ENCODE data around the gene ATXN10.
A peak's percentile ranks its signal among the peaks of the same experiment; 100 is the strongest.

The ATXN10 gene

DNA sequence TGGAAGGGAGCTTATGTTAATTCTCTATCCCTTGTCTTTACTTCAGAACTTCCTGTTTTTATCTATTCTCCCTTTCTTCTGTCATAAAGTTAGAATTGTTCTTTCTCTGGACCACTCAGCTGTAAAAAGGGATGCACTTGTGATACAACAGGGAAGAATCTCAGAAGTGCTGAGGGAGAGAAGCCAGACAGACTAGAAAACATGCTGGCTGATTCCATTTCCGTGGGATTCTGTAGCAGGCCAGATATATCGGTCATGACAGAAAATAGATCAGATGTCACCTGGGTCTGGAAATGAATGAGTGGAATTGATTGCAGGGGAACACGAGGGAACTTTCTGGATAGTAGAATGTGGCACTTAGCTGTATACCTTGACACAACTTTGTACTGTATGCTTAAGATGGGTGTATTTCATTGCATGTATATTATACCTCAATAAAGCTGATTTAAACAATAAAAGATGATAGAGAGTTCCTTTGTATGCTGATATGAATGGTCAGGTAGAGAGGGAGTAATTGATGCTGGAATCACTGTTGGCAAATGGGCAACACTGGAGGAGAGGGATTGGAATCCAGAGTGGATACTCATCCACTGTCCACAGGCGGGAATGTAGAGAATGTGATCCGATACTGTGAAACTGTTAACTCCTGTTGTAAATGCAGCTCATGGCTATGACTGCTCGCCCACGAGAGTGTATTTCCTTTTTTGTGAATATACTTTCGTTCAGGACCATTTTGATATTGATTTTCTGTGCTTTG is 59.6 kb downstream of the ATXN10 start:
- H3K4me3 ChIP-seq (ENCODE audit: low read depth, low read length), result no peak overlapping the region

DNA sequence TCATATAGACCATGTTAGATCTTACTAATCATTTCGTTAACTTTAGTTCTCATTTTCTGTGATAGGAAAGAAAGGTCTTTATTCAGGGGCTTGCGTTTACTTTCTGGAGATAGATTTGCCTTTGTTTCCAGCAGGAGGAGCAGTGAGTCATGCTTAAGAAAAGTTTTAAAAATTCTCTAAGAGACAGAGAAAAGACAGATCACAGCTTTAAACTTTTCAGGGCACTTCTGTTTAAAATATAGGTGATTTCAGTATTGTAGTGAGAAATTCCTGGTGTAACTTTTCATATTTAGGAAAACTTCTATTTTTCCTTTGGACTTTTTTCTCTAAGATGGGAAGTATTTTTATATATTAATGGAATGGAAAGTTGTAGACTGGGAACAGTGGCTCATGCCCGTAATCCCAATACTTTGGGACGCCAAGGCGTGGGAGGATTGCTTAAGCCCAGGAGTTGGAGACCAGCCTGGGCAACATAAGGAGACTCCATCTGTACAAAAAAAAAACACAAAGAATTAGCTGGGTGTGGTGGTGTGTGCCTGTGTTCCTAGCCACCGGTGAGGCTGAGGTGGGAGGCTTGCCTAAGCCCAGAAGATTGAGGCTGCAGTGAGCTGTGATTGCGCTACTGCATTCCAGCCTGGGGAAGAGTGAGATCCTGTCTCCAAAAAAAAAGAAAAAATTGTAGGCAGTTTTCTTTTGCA is 60.3 kb downstream of the ATXN10 start:
- Histone ChIP-seq H3K4ac (ENCODE audit: low read depth, low read length) (no peak overlapping the region), H3K9ac (ENCODE audit: low read length) (no peak overlapping the region), H2AK5ac (ENCODE audit: low read length) (no peak overlapping the region), H2BK5ac (ENCODE audit: low read depth, low read length, poor library complexity) (peak overlapping the region; percentile 64), H4K91ac (ENCODE audit: low read depth, low read length) (no peak overlapping the region), H2AFZ (ENCODE audit: insufficient read depth, low read length, poor library complexity) (no peak overlapping the region), H2BK12ac (ENCODE audit: low read length) (peak overlapping the region; percentile 53), H3K36me3 (ENCODE audit: control insufficient read depth in 1 of 2, insufficient read depth in 2 of 2, low read length in 2 of 2) (peaks cover 7 to 11% of the 10 kb centered on the region in 2 experiments), H3K27me3 (ENCODE audit: insufficient read depth, low read length) (no peaks in the 10 kb centered on the region), H3K4me3 (ENCODE audit: low read depth, low read length) (no peak overlapping the region), H3K4me2 (ENCODE audit: low read length) (peak overlapping the region; percentile 39), H2BK120ac (ENCODE audit: insufficient read depth, low read length, poor library complexity) (no peak overlapping the region), H3K14ac (ENCODE audit: low read length) (no peak overlapping the region), H3K79me1 (ENCODE audit: low read length) (no peaks in the 10 kb centered on the region), H4K8ac (ENCODE audit: low read depth, low read length) (no peak overlapping the region), H3K4me1 (ENCODE audit: control insufficient read depth in 1 of 2, insufficient read depth in 2 of 2, low read length in 2 of 2) (peaks cover 3% of the 10 kb centered on the region in 2 experiments), H3K23ac (ENCODE audit: low read length) (no peak overlapping the region), H3K9me3 (ENCODE audit: insufficient read depth, low read depth, low read length) (no peaks in the 10 kb centered on the region), H4K12ac (ENCODE audit: low read depth, low read length) (no peak overlapping the region), H3K18ac (ENCODE audit: low read length) (no peak overlapping the region), H3K27ac (ENCODE audit: low read depth, low read length) (no peak overlapping the region), H3K79me2 (ENCODE audit: control insufficient read depth, insufficient read depth, low read length, poor library complexity) (peaks cover 2% of the 10 kb centered on the region)
- WGBS (ENCODE audit: extremely low coverage, insufficient coverage, insufficient read length), result no CpG with 5 or more reads among the region's 7 CpGs
- DNase-seq, result peak in 1 of 2 donors; percentile 31

More for the DNA sequence above, 59.6 kb downstream of the ATXN10 start:
- H3K4me1 ChIP-seq (ENCODE audit: control insufficient read depth in 1 of 2, insufficient read depth in 2 of 2, low read length in 2 of 2), result peaks cover 3% of the 10 kb centered on the region in 2 experiments
- no peak overlapping the region for H2BK12ac ChIP-seq (ENCODE audit: low read length)
- H3K14ac ChIP-seq (ENCODE audit: low read length), result no peak overlapping the region
- H3K27ac ChIP-seq (ENCODE audit: low read depth, low read length), result peak overlapping the region; percentile 48
- no peaks in the 10 kb centered on the region for H3K79me1 ChIP-seq (ENCODE audit: low read length)
- H2AFZ ChIP-seq (ENCODE audit: insufficient read depth, low read length, poor library complexity), result no peak overlapping the region
- peaks cover 4% of the 10 kb centered on the region for H3K79me2 ChIP-seq (ENCODE audit: control insufficient read depth, insufficient read depth, low read length, poor library complexity)
- H3K9ac ChIP-seq (ENCODE audit: low read length), result no peak overlapping the region
- H3K27me3 ChIP-seq (ENCODE audit: insufficient read depth, low read length), result no peaks in the 10 kb centered on the region
- H2AK5ac ChIP-seq (ENCODE audit: low read length), result no peak overlapping the region
- peak; percentile 32 to 53 for DNase-seq
- no peak overlapping the region for H2BK120ac ChIP-seq (ENCODE audit: insufficient read depth, low read length, poor library complexity)
- WGBS (ENCODE audit: extremely low coverage, insufficient coverage, insufficient read length), result no CpG with 5 or more reads among the region's 8 CpGs
- H3K36me3 ChIP-seq (ENCODE audit: control insufficient read depth in 1 of 2, insufficient read depth in 2 of 2, low read length in 2 of 2), result peaks cover 7 to 11% of the 10 kb centered on the region in 2 experiments
- H2BK5ac ChIP-seq (ENCODE audit: low read depth, low read length, poor library complexity), result no peak overlapping the region
- H4K12ac ChIP-seq (ENCODE audit: low read depth, low read length), result no peak overlapping the region
- no peaks in the 10 kb centered on the region for H3K9me3 ChIP-seq (ENCODE audit: insufficient read depth, low read depth, low read length)
- no peak overlapping the region for H3K4ac ChIP-seq (ENCODE audit: low read depth, low read length)
- H3K18ac ChIP-seq (ENCODE audit: low read length), result no peak overlapping the region
- no peak overlapping the region for H4K91ac ChIP-seq (ENCODE audit: low read depth, low read length)
- H3K23ac ChIP-seq (ENCODE audit: low read length), result no peak overlapping the region
- no peak overlapping the region for H4K8ac ChIP-seq (ENCODE audit: low read depth, low read length)
- peak overlapping the region; percentile 47 for H3K4me2 ChIP-seq (ENCODE audit: low read length)

DNA sequence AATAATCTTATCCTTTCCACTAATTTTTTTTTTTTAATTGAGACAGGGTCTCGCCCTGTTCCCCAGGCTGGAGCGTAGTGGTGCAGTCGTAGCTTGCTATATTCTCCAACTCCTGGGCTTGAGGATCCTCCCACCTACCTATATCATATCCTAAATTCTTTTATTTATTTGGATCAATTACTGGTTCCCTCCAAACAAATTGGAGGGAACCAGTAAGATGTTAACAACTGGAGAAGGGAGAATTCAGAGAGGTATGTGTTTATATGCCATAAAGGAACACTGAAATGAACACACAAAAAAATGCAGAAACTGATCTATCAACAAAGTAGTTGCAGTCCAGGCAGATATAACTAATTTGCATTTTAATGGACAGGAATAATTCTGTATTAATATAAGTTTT is 63.6 kb downstream of the ATXN10 start:
- Histone ChIP-seq H4K12ac (ENCODE audit: low read depth, low read length) (no peak overlapping the region), H2BK120ac (ENCODE audit: insufficient read depth, low read length, poor library complexity) (no peak overlapping the region), H3K79me2 (ENCODE audit: control insufficient read depth, insufficient read depth, low read length, poor library complexity) (peaks cover 2% of the 10 kb centered on the region), H2BK12ac (ENCODE audit: low read length) (no peak overlapping the region), H3K4ac (ENCODE audit: low read depth, low read length) (no peak overlapping the region), H2AK5ac (ENCODE audit: low read length) (no peak overlapping the region), H3K9me3 (ENCODE audit: insufficient read depth, low read depth, low read length) (no peaks in the 10 kb centered on the region), H4K91ac (ENCODE audit: low read depth, low read length) (no peak overlapping the region), H3K14ac (ENCODE audit: low read length) (no peak overlapping the region), H3K27ac (ENCODE audit: low read depth, low read length) (no peak overlapping the region), H3K79me1 (ENCODE audit: low read length) (no peaks in the 10 kb centered on the region), H3K23ac (ENCODE audit: low read length) (no peak overlapping the region), H4K8ac (ENCODE audit: low read depth, low read length) (no peak overlapping the region), H3K4me1 (ENCODE audit: control insufficient read depth in 1 of 2, insufficient read depth in 2 of 2, low read length in 2 of 2) (peaks cover 3% of the 10 kb centered on the region in 2 experiments), H3K4me2 (ENCODE audit: low read length) (no peak overlapping the region), H2AFZ (ENCODE audit: insufficient read depth, low read length, poor library complexity) (no peak overlapping the region), H3K9ac (ENCODE audit: low read length) (no peak overlapping the region), H3K18ac (ENCODE audit: low read length) (no peak overlapping the region), H2BK5ac (ENCODE audit: low read depth, low read length, poor library complexity) (no peak overlapping the region), H3K4me3 (ENCODE audit: low read depth, low read length) (no peak overlapping the region), H3K36me3 (ENCODE audit: control insufficient read depth in 1 of 2, insufficient read depth in 2 of 2, low read length in 2 of 2) (peaks cover 6 to 10% of the 10 kb centered on the region in 2 experiments), H3K27me3 (ENCODE audit: insufficient read depth, low read length) (no peaks in the 10 kb centered on the region)
- no CpG with 5 or more reads among the region's 3 CpGs for WGBS (ENCODE audit: extremely low coverage, insufficient coverage, insufficient read length)
- no peak for DNase-seq

DNA sequence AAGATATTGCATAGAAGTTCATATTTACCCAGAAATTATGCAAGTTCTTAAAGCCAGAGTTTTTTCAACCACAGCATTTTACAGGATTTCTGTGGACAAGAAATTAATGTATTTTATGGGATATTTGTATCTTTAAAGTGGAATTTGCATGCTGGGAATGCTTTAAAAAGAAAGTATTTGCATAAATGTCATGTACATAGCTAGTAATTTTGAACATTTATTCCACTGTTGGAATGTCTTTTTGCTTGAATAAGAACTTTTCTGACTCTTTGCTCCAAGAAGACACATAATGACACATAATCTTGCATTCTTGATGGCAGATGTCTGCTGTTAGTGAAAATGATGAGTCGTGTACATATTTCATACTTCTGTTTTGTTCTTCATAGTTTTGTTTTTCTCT is 66.6 kb downstream of the ATXN10 start:
- no peak overlapping the region for H3K4me2 ChIP-seq (ENCODE audit: low read length)
- no peak overlapping the region for H4K12ac ChIP-seq (ENCODE audit: low read depth, low read length)
- no peak overlapping the region for H2AK5ac ChIP-seq (ENCODE audit: low read length)
- no peak overlapping the region for H4K91ac ChIP-seq (ENCODE audit: low read depth, low read length)
- no peak overlapping the region for H4K8ac ChIP-seq (ENCODE audit: low read depth, low read length)
- no peak overlapping the region for H3K9ac ChIP-seq (ENCODE audit: low read length)
- no peaks in the 10 kb centered on the region for H3K79me2 ChIP-seq (ENCODE audit: control insufficient read depth, insufficient read depth, low read length, poor library complexity)
- H3K9me3 ChIP-seq (ENCODE audit: insufficient read depth, low read depth, low read length), result no peaks in the 10 kb centered on the region
- H3K27me3 ChIP-seq (ENCODE audit: insufficient read depth, low read length), result no peaks in the 10 kb centered on the region
- H3K4me3 ChIP-seq (ENCODE audit: low read depth, low read length), result no peak overlapping the region
- H2BK5ac ChIP-seq (ENCODE audit: low read depth, low read length, poor library complexity), result no peak overlapping the region
- H3K4me1 ChIP-seq (ENCODE audit: control insufficient read depth in 1 of 2, insufficient read depth in 2 of 2, low read length in 2 of 2), result peaks cover 2% of the 10 kb centered on the region in 2 experiments
- no peak overlapping the region for H3K27ac ChIP-seq (ENCODE audit: low read depth, low read length)
- no peak overlapping the region for H3K18ac ChIP-seq (ENCODE audit: low read length)
- H3K36me3 ChIP-seq (ENCODE audit: control insufficient read depth in 1 of 2, insufficient read depth in 2 of 2, low read length in 2 of 2), result peaks cover 3 to 20% of the 10 kb centered on the region in 2 experiments
- no peak for DNase-seq
- no peak overlapping the region for H2BK120ac ChIP-seq (ENCODE audit: insufficient read depth, low read length, poor library complexity)
- no CpG with 5 or more reads among the region's 1 CpG for WGBS (ENCODE audit: extremely low coverage, insufficient coverage, insufficient read length)
- no peak overlapping the region for H3K14ac ChIP-seq (ENCODE audit: low read length)
- H3K4ac ChIP-seq (ENCODE audit: low read depth, low read length), result no peak overlapping the region
- no peaks in the 10 kb centered on the region for H3K79me1 ChIP-seq (ENCODE audit: low read length)
- no peak overlapping the region for H3K23ac ChIP-seq (ENCODE audit: low read length)
- no peak overlapping the region for H2AFZ ChIP-seq (ENCODE audit: insufficient read depth, low read length, poor library complexity)
- no peak overlapping the region for H2BK12ac ChIP-seq (ENCODE audit: low read length)

All from trophoblast cell (in vitro differentiated cells and primary cell).